Sigmoid colon (tissue), 4 donors: ENCODE data around the gene MYMX.

Source experiments
- POLR2A ChIP-seq, 2 donors: fragments of 450-650 bp; IDR thresholded peaks; one replicate each; pipeline ENCODE4 v1.6.1; 2016; ENCODE audit warnings: antibody characterized with exemption in 2 of 2, mild to moderate bottlenecking in 2 of 2, moderate library complexity in 2 of 2
- POLR2AphosphoS5 ChIP-seq, 4 donors: sonication (generic); formaldehyde crosslinking; IDR thresholded peaks; one replicate each; pipeline ENCODE4 v1.6.1; 2017; ENCODE audit warnings: antibody characterized with exemption in 4 of 4
- TF ChIP-seq, protein P1 (sequence below), 4 experiments: fragments of 450-650 bp in 3 of 4; fragments of 200-600 bp in 1 of 4; IDR thresholded peaks; one replicate each; pipeline ENCODE4 v1.5.1; 2016 to 2019; ENCODE audit warnings: antibody characterized with exemption in 4 of 4, mild to moderate bottlenecking in 3 of 4, moderate library complexity in 2 of 4

DNA sequence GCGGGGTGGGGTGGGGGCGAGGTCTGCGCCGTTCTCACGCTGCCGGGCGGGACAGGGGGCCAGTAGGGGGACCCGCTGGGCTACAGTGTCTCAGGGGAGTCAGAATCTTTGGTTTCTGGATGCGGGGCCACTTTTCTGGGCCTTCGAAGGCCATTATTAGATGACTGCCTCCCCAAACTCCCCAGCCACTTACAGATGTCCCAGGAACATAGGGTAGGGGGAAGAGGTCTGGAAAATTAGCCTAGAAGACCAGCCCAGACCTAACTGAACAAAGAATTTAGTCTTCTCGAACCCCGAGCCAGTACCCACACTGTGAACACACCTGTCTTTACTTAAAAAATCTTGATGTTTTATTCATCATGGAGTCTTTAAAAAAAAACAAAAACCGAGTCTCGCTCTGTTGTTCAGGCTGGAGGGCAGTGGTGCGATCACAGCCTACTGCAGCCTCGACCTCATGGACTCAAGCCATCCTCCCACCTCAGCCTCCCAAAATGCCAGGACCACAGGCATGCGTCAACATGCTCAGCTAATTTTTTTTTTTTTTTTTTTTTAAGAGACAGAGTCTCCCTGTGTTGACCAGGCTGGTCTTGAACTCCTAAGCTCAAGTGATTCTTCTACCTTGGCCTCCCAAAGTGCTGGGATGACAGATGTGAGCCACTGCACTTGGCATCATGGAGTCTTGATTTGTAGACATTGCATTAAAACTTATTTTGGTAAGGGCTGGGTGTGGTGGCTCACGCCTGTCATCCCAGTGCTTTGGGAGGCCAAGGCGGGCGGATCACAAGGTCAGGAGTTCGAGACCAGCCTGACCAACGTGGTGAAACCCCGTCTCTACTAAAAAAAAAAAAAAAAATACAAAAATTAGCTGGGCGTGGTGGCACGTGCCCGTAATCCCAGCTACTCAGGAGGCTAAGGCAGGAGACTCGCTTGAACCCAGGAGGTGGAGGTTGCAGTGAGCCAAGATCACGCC lies 3.4 kb downstream of the MYMX start:
- TF ChIP-seq, protein P1, sequence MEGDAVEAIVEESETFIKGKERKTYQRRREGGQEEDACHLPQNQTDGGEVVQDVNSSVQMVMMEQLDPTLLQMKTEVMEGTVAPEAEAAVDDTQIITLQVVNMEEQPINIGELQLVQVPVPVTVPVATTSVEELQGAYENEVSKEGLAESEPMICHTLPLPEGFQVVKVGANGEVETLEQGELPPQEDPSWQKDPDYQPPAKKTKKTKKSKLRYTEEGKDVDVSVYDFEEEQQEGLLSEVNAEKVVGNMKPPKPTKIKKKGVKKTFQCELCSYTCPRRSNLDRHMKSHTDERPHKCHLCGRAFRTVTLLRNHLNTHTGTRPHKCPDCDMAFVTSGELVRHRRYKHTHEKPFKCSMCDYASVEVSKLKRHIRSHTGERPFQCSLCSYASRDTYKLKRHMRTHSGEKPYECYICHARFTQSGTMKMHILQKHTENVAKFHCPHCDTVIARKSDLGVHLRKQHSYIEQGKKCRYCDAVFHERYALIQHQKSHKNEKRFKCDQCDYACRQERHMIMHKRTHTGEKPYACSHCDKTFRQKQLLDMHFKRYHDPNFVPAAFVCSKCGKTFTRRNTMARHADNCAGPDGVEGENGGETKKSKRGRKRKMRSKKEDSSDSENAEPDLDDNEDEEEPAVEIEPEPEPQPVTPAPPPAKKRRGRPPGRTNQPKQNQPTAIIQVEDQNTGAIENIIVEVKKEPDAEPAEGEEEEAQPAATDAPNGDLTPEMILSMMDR (IDR thresholded peaks at IDR 0.05), result no peak
- TF ChIP-seq POLR2A (IDR thresholded peaks at IDR 0.05), result no peak
- TF ChIP-seq POLR2AphosphoS5 (IDR thresholded peaks at IDR 0.05), result no peak
